22Rv1 (cell line): ENCODE results near the gene CSGALNACT2.

Experiments used
- H3K27ac ChIP-seq: fragments of 450-650 bp; 2 replicates; pipeline ENCODE4 v1.5.1; 2017
- ZFX ChIP-seq: fragments of 450-650 bp; IDR thresholded peaks from 2 replicates; pipeline ENCODE4 v1.6.1; 2017; ENCODE audit warnings: antibody characterized with exemption, borderline replicate concordance
- TF ChIP-seq, protein P1 (sequence below): fragments of 450-650 bp; IDR thresholded peaks from 2 replicates; pipeline ENCODE4 v1.5.1; 2017; ENCODE audit warnings: mild to moderate bottlenecking

CSGALNACT2 gene

DNA sequence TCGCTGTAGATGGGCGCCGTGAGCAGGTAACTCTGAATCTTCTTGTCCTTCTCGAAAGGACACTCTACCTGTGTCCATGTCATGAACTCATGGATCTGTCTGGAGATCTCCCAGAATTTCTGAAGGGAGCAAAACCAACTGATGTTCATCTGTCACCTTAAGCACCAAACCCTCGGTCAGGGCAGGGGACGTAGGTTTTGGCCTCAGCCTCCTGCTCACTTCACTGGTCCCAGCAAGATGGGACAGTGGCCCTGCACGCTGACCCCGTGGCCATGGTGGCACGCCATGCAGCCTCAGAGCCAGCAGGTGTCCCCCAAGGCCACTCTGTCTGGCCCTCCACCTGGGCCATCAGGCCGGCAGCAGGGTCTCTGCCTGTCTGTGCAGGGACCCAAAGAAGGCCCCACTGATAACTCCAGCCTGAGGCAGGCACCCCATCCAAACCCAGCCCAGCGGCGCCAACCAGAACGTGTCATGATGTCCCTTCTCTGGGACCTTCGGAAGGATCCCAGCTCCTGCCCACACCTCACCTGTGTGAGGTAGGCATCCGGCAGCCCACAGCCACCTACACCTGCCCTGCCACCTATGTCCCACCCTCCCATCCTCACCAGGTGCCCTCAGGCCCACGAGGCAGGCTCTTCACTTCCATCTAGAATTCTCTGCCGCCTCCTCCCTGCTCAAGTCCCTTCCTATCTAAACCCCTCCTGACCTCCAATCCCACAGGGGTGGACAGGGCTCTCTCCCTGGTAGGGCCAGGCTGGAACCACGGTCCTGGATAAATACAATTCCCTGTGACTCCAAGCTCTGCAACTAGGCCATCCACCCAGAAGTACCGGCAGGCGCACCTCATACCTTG is 59.0 kb downstream of the CSGALNACT2 start:
- H3K27ac ChIP-seq = no peak overlapping the region
- TF ChIP-seq, protein P1, sequence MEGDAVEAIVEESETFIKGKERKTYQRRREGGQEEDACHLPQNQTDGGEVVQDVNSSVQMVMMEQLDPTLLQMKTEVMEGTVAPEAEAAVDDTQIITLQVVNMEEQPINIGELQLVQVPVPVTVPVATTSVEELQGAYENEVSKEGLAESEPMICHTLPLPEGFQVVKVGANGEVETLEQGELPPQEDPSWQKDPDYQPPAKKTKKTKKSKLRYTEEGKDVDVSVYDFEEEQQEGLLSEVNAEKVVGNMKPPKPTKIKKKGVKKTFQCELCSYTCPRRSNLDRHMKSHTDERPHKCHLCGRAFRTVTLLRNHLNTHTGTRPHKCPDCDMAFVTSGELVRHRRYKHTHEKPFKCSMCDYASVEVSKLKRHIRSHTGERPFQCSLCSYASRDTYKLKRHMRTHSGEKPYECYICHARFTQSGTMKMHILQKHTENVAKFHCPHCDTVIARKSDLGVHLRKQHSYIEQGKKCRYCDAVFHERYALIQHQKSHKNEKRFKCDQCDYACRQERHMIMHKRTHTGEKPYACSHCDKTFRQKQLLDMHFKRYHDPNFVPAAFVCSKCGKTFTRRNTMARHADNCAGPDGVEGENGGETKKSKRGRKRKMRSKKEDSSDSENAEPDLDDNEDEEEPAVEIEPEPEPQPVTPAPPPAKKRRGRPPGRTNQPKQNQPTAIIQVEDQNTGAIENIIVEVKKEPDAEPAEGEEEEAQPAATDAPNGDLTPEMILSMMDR = no peak
- no peak for TF ChIP-seq ZFX

DNA sequence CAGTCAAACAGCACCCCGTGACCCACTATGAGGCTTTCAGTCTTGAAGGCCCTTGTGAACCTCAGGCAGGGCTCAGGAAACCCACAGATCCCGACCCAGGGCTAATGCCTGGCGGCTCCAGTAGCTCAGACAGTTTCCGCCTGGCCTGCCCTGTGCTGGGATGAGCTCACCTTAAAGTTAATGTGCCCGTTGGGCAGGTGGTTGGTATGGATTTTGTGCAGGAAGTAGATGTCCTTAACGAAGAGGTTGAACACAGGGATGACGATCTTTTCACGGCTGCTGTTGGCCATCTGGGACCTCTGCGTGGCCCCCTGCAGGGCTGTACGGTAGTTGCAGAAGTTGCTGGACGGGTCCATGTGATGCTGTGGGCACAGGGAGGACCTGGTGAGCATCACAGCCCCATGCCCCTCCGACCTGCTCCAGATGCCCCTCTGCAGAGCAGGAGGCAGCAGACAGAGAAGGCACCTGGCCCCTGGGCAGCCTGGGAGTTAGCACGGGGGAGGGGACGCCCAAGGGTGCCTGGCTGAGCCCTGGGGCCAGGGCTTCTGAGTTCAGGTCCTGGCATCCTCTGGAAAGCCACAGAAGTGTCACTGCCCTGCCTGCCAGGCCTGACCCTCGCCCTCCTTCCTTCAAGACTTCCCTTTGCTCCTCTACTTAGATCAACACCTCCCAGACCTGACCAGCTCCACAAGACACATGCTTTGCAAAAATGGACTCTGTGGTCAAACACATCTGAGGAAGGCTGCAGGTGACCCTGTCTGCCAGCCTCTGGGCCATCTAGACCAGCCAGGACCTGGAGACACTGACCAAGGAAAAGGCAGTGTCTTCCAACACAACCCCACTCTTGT is 59.8 kb downstream of the CSGALNACT2 start:
- TF ChIP-seq, protein P1 = peak; percentile 59
- no peak for TF ChIP-seq ZFX
- H3K27ac ChIP-seq = no peak overlapping the region

DNA sequence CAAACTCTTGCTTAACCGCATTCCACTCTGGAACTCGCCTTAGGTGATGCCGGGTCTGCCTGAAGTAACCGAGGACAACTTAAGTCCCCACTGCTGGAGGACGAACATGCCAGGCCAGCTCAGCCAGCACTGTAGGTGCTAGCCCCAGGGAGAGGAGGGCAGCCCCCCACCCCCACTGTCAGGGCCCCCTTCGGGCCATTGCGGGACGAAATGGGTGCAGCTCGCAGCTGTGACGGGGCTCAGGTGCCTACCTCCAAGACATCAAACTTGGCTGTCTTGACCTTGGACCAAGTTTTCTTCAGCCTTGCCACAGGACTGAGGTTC is 60.4 kb downstream of the CSGALNACT2 start:
- H3K27ac ChIP-seq = no peak overlapping the region

DNA sequence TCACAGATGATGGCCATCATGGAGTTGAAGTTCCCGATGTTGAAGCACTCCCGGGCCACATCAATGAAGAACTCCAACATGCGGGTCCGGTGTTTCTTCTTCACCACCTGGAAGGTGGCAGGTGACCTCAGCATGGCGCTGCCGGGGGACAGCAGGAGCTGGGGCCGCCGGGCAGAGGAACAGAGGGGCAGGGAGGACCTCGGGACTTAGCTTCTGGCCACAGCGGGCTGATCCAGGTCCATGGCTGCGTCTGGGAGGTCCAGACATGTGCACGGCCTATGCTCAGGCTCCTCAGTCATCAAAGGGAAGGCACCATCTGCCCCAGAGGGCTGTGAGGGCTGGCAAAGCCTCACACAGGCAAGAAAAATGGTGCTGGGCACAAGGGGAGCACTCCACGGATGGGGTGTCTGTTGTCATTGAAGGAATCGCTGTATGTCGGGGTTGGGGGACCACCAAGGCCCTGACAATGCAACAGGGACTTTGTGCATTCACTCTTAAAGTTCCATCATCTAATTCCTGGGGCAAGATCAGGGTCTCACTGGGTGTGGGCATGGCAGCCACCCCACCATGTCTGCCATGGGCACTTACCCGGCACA is 60.9 kb downstream of the CSGALNACT2 start:
- TF ChIP-seq, protein P1 = no peak
- TF ChIP-seq ZFX = no peak
- no peak overlapping the region for H3K27ac ChIP-seq

More for the DNA sequence above, 60.4 kb downstream of the CSGALNACT2 start:
- TF ChIP-seq ZFX = no peak
- TF ChIP-seq, protein P1 = no peak

DNA sequence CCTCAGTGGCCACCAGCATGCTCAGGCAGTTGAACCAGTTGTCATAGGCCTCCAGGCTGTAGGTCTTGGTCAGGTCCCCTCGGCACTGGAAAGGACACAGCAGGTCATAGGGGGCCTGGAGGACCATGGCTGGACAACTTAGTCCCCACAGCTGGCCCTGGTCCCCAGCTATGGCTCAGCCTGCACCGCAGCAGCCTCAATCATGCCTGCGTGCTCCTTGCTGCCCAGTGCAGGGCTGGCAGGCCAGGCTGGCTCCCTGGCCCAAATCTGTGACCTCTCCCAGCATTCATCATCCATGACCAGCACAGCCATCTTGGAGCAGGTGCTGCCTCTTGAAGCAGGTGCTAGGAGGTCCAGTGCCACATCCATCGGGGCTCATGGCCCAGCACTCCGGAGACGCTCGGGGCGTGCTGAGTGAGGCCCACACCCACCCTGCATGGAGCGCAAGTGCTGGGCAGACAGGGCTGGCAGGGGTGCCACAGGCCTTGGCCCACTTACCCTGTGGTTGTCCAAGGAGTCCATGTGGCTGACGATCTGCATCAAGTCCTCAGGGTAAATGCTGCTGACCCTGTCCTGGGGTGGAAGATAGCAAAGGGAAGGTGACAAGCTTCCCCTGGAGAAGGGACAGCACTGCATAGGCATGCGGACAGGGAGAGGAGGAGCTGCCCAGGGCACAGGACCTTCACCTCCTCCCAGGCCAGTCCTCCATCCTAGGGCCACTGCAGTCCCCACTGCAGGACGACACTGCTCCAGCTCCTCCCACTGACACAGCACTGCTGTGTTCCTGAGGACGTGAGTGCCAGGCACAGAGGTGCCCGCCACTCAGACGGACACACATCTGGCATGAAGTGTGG is 61.7 kb downstream of the CSGALNACT2 start:
- TF ChIP-seq, protein P1 = no peak
- no peak for TF ChIP-seq ZFX
- no peak overlapping the region for H3K27ac ChIP-seq

- H3K27ac ChIP-seq = no peak overlapping the region
- TF ChIP-seq, protein P1 = no peak
- TF ChIP-seq ZFX = no peak
Measured at GRCh38 chr10:43200538-43201390, 62.5 kb downstream of the CSGALNACT2 start.
